Fibroblast of skin of left biceps (primary cell): Measurements from ENCODE around the gene ANKMY1.

Source experiments
- DNase-seq, 2 experiments: peaks; one replicate each; pipeline ENCODE4 v3.0.0-alpha.2; 2013; ENCODE audit warnings: low read depth in 2 of 2

The ANKMY1 gene

DNA sequence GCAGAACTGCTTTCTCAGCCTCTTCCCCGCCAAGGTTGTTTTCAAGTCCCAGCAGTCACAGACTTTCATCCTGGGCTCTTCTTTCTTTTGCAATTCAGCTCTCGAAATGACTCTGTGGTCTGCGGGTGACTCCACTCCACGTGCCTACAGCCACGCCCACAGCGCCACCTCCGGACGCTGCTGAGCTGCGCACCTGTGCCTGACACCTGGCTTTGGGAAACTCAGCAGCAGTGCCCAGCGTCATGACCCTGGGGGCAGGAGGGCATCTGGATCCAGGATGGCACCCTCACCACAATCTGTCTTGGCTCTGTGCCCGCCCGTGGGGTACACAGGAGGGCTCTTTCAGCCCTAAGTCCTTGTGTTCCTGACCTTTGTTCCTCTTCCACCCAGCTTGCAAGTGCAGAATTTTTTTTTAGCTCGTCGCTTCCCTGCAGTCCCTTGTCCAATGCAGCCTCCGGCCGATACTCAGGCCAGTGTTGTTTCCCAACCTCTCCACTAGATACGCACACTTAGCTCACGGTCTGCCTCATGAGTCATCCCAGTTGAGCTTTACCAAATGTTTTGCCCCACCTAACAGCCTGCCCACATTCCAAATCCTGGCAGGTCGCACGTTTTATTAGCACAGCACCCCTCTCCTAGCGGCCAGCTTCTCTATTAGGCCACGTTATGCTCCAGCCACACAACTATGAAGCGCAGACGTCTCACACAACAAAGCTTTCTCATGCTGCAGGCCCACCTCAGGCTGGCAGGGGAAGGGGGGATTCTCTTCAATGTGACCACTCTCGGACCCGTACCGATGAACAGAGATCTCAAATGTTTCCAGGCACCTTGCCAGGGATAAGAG lies 22.2 kb upstream of the ANKMY1 start:
- no peak for DNase-seq

- DNase-seq, result no peak
These were observed 21.4 kb upstream of the ANKMY1 start for GRCh38 chr2:240579071-240579762.

GRCh38 chr2:240578488-240578887 lies 20.7 kb upstream of the ANKMY1 start:
- DNase-seq, result no peak

DNA sequence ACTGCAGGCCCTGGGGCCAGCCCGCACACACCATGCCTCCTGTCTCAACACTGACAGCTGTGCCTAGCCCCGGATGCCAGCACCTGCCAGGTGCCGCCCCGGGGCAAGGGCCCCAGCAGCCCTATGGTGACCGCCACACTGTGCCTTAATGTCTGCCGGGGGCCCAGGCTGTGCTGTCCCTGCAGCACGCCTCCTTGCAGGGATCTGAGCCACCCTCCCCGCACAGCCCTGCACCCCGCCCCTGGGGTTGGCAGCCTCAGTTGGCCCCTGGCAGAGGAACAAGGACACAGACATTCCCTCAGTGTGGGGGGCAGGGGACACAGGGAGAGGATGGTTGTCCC lies 20.3 kb upstream of the ANKMY1 start:
- no peak for DNase-seq

- no peak for DNase-seq
These were observed 19.7 kb upstream of the ANKMY1 start for GRCh38 chr2:240577281-240578109.

DNA sequence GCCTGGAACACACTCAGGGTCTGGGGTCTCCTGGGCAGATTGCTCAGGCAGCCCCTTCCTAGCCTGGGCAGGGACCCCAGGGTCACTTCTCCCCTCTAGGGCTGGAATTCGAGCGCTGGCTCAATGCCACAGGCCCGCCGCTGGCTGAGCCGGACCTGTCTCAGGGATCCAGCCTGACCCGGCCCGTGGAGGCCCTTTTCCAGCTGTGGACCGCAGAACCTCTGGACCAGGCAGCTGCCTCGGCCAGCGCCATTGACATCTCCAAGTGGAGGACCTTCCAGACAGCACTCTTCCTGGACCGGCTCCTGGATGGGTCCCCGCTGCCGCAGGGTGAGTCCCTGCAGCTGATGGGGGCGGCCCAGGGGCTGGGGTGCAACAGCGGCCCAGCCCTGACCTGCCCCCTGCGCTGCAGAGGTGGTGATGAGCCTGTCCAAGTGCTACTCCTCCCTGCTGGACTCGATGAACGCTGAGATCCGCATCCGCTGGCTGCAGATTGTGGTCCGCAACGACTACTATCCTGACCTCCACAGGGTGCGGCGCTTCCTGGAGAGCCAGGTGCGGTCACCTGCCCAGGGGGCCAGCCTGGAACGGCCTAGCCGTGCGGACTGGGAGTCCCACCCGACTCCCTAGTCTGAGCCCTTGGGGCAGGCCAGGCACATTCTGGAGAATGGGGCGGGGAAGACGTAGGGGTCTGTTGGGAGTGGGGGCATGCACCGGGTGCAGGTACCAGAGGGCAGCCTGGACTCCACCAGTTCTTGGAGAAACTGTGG lies 18.8 kb upstream of the ANKMY1 start:
- no peak for DNase-seq

DNA sequence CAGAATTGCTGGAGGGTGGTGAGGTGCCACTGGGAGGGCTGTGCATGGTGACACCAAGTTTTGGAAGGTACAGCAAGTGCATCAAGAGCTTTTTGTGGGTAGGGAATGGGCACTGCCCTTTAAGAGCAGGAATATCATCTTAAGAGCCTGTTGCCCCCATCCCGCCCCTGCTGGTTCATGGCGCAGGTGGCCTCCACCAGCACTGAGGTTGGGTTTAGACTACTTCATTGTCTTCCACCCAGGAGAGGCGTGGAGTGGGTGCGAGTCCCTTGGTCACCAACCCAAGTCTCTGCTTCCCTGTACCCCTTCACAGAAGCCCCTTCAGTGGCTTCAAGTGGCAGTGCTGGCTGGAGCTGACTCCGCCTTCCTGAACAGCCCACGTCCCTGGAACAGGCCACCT lies 18.2 kb upstream of the ANKMY1 start:
- DNase-seq, result no peak

DNA sequence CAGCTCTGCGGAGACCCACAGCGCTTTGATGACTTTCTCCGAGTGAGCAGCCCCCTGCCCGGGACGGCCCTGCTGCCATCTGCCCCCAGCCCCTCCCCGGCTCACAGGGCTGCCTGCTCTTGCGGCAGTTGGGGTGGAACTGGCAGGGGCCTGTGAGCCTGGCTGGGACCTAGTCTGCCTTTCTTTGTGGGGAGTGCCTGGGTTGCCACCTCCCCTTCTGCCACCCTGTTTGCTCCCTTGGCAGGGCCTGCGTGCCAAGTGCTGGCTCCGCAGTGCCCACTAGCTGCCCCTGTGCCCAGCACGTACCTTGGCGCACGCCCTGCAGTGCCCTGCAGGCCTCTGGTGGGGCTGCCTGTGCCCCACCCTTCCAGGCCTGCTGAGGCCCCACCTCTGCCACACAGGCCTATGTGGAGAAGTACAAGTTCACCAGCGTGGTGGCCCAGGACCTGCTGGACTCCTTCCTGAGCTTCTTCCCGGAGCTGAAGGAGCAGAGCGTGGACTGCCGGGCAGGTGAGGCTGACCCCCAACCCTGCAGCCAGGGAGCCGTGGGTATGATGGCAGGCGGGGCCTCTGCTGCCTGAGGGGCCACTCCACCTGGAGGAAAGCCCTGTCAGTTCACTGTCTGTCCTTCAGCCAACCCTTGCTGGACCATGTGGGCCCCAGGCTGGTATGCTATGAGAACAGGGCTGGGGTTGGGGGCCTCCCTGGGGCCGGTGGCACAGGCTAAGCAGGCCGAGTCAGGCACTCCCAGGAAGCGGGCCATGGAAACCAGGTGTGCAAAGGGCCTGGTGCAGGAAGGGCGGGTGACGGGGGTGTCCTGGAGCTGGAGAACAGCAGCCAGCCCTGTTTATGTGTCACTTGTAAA lies 17.5 kb upstream of the ANKMY1 start:
- no peak for DNase-seq

DNA sequence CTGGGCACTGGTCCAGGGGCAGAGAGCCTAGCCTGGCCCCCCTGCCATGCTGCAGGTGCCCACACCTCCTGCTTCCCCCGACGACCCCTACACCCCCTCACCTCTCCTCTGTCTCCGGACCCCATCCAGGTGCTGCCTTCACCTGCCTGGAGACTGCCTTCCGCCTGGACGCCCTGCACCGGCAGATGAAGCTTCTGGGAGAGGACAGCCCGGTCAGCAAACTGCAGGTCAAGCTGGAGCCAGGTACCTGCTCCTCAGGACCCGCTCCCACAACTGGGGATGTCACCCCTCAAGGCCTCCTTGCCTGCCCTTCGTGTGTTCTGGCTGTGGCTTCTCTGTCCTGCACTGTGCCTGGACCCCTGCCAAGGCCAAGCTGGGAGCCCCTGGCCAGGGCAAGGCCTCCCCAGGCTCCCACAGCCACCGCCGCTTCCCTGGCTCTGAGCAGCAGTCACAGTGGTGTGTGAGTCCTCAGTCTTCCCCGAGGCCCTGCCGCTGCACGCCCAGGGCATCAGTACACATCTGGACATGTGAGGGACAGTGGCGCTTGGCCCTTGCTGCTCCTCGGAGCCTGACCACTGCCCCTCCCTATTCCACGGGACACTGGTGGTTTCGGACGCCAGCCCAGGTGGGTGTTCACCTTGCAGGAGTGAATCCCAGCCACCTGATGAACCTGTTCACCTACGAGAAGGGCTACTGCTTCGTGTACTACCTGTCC lies 16.8 kb upstream of the ANKMY1 start:
- DNase-seq, result no peak

- DNase-seq, result no peak
These were observed 16.0 kb upstream of the ANKMY1 start for GRCh38 chr2:240573516-240574385.

- no peak for DNase-seq
These were observed 15.3 kb upstream of the ANKMY1 start for GRCh38 chr2:240573071-240573515.

DNA sequence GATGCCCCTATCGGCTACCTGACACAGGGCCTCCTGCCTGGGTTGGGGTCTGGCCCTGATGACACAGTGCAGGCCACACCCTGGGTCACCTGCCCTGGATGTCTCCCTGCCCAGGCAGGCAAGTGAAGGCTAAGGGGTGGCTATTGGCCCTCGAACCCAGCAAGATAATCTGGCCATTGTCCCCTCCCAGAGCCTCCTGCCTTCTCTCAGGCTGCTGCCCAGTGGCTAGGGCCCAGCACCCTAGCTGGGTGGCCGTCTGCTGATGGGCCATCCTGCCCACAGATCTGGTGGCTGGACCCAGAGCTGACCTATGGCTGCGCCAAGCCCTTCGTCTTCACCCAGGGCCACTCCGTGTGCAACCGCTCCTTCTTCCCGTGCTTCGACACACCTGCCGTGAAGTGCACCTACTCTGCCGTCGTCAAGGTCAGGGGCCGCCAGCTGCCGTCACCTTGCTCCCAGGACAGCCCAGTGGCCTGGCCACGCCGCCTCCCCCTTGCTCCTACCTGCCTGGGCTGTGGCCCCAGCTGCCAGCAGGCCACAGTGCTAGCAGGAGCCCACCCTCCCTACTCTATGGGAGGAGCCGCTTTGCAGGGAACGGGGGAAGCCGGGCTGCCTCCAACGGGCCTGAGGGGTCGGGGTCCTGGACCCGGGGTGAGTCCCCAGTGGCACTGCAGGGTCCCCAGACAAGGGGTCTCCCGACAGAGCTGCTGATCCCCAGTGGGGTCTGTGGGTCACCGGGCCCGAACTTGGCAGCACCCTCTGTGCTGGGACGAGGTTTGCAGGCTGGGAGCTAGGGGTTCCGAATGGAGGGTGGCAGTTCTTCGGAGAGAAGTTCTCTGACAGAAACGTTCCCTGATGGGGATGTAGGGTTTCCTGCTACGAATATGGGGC lies 14.6 kb upstream of the ANKMY1 start:
- DNase-seq, result no peak

- DNase-seq, result no peak
These were observed 13.7 kb upstream of the ANKMY1 start for GRCh38 chr2:240571314-240571973.

- DNase-seq, result no peak
These were observed 12.9 kb upstream of the ANKMY1 start for GRCh38 chr2:240570531-240571313.

DNA sequence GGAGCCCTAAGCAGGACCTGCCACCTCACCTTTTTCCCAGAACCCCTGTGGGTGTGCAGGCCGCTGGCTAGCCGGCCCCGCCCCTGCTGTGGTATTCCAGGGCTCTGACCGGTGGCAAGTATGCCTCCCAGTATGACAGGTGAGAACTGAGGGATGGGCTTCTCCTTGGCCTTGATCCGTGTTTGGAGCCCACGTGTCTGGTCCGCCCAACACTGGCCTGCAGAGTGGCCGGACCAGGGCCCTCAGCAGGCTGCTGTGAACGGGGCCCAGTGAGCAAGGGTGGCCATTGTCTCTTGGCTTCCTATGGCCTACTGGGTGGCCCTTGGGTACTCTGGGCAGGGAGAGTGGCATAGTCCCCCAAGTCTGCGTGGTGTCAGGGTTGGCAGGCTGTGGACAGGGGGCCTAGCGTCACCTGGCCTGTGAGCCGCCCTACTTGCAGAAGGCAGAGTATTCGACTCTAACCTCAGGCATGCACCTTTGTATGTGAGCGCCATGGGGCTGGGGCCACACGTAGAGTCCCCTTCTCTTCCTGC lies 12.3 kb upstream of the ANKMY1 start:
- DNase-seq, result no peak

- DNase-seq, result no peak
These were observed 11.8 kb upstream of the ANKMY1 start for GRCh38 chr2:240569523-240569997.
